HG03060 (cell line): Measurements from ENCODE around the gene PTPRN2.

Experiments used
- ATAC-seq: cut with Tn5 transposase; IDR thresholded peaks from one replicate; pipeline ENCODE4 v1.9.1; 2021; ENCODE audit warnings: low read depth, moderate number of reproducible peaks; ENCODE audit not compliant: unreplicated experiment

Gene PTPRN2

GRCh38 chr7:158558816-158559215 is 28.8 kb downstream of the PTPRN2 start:
- ATAC-seq, result no peak

GRCh38 chr7:158557441-158557755 is 30.2 kb downstream of the PTPRN2 start:
- no peak for ATAC-seq

GRCh38 chr7:158556721-158557440 is 30.7 kb downstream of the PTPRN2 start:
- ATAC-seq, result no peak

DNA sequence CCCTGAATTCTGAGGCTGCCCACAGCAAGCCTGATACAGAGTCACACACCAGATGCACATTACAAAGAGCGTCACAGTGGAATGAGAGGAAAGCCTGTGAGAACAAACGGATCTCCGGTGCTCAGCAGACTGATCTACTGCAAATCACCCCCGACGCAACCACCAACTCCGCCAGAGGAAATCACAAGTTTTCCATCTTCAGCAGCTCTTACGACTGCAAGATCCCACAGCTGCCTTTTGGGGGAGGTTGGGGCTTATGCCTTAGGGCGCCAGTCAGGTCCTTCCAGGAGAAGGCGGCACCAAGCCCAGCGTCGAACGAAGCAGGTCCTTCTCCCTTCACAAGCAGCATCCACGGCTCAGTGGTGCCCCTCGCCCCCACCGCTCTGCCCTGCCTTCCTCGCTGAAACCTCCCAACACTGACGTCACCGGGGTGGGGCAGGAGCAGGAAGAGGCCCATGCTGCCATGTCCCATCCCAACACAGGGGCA is 32.5 kb downstream of the PTPRN2 start:
- ATAC-seq, result no peak

- ATAC-seq, result no peak
Measured at GRCh38 chr7:158550886-158551452, 36.7 kb downstream of the PTPRN2 start.

DNA sequence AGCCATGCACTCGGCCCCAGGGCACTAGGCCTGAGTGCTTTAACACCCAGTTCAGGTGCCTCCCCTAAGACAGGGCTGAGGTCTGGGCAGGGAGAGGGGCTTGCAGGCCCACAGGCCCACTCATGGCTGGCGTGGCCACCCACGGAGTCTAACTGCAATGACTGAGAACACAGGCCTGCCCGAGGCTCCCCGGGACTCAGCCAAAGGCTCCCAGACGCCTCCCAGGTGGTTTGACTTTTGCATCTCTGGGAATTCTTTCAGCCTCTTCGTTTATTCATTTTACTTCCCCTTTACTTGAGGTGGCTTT is 37.3 kb downstream of the PTPRN2 start:
- ATAC-seq, result no peak

DNA sequence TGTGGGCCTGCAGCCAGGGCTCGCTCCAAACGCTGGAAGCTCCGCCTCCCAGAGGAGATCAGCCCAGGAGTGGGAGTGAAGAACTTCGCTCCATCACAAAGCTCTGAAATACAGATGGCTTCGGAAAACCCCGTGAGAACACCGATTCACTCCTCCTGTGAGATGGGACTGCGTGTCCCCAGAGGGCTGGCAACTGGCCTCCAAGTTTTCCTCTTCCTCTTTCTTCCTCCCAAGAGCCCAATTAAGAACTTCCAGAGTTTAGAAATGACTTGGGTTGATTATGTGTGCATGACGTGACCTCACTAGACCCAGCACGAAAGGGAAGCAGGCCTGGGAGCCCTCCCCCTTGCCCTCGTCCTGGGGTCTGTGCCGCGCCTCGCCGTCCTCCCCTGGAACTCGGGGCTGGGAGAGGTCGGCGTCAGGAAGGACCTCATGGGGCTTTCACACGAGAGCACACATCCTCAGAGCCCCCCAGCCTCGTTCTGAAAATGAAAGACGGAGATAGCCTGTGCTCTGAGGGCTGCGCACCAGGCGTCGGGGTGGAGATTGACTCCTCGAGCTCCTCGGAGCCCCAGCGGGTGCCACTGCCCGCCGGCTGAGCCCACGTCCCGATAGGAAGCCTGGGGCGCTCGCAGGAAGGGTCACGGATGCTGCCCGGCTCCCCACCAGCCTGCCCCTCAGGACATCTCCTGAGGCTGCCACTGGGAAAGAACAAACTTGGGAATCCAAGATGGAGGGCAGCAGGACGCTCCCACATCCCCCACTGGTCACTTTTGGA is 37.8 kb downstream of the PTPRN2 start:
- ATAC-seq, result no peak

- ATAC-seq, result no peak
Measured at GRCh38 chr7:158549176-158549615, 38.4 kb downstream of the PTPRN2 start.

DNA sequence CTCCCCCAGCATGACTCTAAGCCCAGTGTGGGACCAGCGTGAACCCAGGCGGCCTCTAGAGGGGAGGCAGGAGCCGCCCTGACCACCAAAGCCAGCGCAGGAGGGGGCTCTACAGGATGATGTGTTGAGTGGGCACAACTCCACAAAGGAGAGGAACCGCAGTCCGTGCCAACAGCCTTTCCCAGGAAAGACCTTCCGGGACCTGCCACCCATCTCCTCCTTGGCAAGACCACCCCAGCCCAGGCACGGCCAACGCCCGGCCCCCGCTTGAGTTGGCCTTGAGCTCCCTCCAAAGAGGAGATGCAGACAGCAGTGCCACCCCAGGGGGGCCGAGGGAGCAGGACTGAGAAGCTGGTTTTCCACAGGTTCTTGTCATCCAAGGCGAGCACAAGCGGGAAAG is 38.9 kb downstream of the PTPRN2 start:
- ATAC-seq, result no peak

- ATAC-seq, result no peak
Measured at GRCh38 chr7:158547817-158548216, 39.8 kb downstream of the PTPRN2 start.

DNA sequence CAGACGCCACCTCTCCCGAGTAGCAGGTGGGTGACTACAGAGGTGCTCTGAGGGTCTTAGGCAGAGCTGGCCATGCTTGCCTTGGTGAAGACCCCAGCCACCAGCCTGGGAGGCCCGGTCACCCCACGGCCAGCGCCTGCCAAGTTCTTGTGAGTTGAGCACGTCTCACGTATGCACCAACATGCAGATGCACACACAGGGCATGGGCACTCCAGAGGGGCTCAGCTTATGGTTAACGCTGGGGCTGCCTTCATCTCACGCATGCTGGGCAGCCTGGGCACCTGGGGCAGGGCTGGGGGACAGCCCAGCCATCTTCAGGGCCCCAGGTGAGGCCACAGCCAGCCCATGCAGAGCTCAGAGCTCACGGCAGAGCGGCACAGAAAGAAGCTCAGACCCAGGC is 41.0 kb downstream of the PTPRN2 start:
- ATAC-seq, result no peak

DNA sequence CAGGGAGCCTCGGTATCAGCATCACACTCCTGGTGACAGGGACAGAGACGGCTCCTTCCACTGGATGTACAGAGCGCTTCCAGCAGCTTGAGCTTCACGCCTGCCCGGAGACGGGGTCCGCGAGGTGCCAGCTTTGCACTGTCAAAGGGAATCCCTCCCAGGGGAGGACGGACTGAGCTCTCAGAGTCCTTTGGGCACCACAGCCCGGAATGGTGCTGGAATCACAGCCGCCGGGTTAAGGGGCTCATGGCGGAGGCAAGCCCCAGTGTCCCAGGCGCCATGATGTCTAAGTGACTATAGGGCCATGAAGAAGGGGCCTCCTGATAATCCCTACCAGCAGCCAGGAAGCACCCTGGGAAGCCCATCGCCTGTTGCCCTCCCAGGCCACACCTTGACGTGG is 41.4 kb downstream of the PTPRN2 start:
- no peak for ATAC-seq

- no peak for ATAC-seq
Measured at GRCh38 chr7:158544708-158545107, 42.9 kb downstream of the PTPRN2 start.

GRCh38 chr7:158543840-158544239 is 43.8 kb downstream of the PTPRN2 start:
- no peak for ATAC-seq

GRCh38 chr7:158542651-158543566 is 44.7 kb downstream of the PTPRN2 start:
- ATAC-seq, result no peak

- ATAC-seq, result no peak
Measured at GRCh38 chr7:158541346-158542010, 46.1 kb downstream of the PTPRN2 start.

- ATAC-seq, result no peak
Measured at GRCh38 chr7:158539711-158540146, 47.9 kb downstream of the PTPRN2 start.

GRCh38 chr7:158538156-158538946 is 49.3 kb downstream of the PTPRN2 start:
- ATAC-seq, result no peak

GRCh38 chr7:158537516-158537882 is 50.1 kb downstream of the PTPRN2 start:
- no peak for ATAC-seq
